GM12878 (cell line): Measurements from ENCODE around the gene UGT1A7. TPM values are rescaled to one million over a fixed set of nuclear protein-coding genes. Genes with fewer than 3 reads are reported as not detected.

Experiments
- ATAC-seq: fragments of 200-7000 bp; cut with Tn5 transposase; 3 replicates; pipeline ENCODE4 v1.9.1; 2020; ENCODE audit warnings: mild to moderate bottlenecking, moderate library complexity
- BruUV-seq: library from RNA; stranded (reverse); fragments of 400-500 nt; replicated peaks from 2 replicates; lab custom pipeline; 2021; lab: Mats Ljungman, UMichigan
- CTCF ChIA-PET: fragments of 300-600 bp; sonication (Branson Sonifier 250); formaldehyde crosslinking; extraction: SDS; loops from one replicate; lab custom pipeline; 2021; ENCODE audit warnings: inconsistent platforms; lab: Yijun Ruan, JAX
- POLR2A ChIA-PET: fragments of 350-600 bp; formaldehyde crosslinking; extraction: SDS; loops from one replicate; lab custom pipeline; 2021; ENCODE audit warnings: inconsistent platforms; lab: Charles Lee
- RAD21 ChIA-PET: fragments of 300-600 bp; sonication (Branson Sonifier 250); formaldehyde crosslinking; loops from one replicate; lab custom pipeline; 2023; ENCODE audit warnings: antibody characterized with exemption; ENCODE audit not compliant: unreplicated experiment; lab: Charles Lee
- SMC1A ChIA-PET: fragments of 300-600 bp; sonication (Branson Sonifier 250); formaldehyde crosslinking; loops from one replicate; lab custom pipeline; 2023; ENCODE audit not compliant: unreplicated experiment, uncharacterized antibody; lab: Charles Lee
- DNase-seq: peaks from one replicate; pipeline ENCODE4 v3.0.0-alpha.2; 2011; ENCODE audit warnings: low read depth, low spot score
- FAIRE-seq: peaks from 3 replicates; lab custom pipeline; 2011; peaks lifted over from hg19 to GRCh38; lab: Jason Lieb, UNC
- H2AFZ ChIP-seq: 2 replicates; pipeline ENCODE4 v1.6.0; 2011; ENCODE audit warnings: low read depth, low read length, control low read depth; ENCODE audit not compliant: control insufficient read depth
- H3K27ac ChIP-seq: 2 replicates; pipeline ENCODE4 v1.5.1; 2011; ENCODE audit warnings: control low read depth; ENCODE audit not compliant: control insufficient read depth, insufficient read depth
- H3K27me3 ChIP-seq, 2 experiments: replicated peaks in 1 of 2; 2 replicates each; pipeline versions ENCODE4 v1.6.0 to v1.6.1; 2011; ENCODE audit warnings: low read length in 1 of 2; ENCODE audit not compliant: control insufficient read depth in 2 of 2, insufficient read depth in 2 of 2
- H3K36me3 ChIP-seq, 2 experiments: 2 replicates each; pipeline ENCODE4 v1.5.1; 2011; ENCODE audit warnings: low read length in 1 of 2; ENCODE audit not compliant: control insufficient read depth in 2 of 2, insufficient read depth in 2 of 2
- H3K4me1 ChIP-seq: 2 replicates; pipeline ENCODE4 v1.6.1; 2011; ENCODE audit warnings: mild to moderate bottlenecking, low read length, moderate library complexity, mixed read lengths; ENCODE audit not compliant: control insufficient read depth, insufficient read depth
- H3K4me2 ChIP-seq: 2 replicates; pipeline ENCODE4 v1.6.0; 2011; ENCODE audit warnings: control low read depth; ENCODE audit not compliant: control insufficient read depth, insufficient read depth
- H3K4me3 ChIP-seq: fragments of 200-600 bp; sonication (generic); 2 replicates; pipeline ENCODE4 v1.5.1; 2016
- H3K79me2 ChIP-seq: 2 replicates; pipeline ENCODE4 v1.6.0; 2011; ENCODE audit warnings: low read length; ENCODE audit not compliant: control insufficient read depth, insufficient read depth
- H3K9ac ChIP-seq: 2 replicates; pipeline ENCODE4 v1.8.0; 2011; ENCODE audit warnings: low read length, control low read depth, mixed read lengths; ENCODE audit not compliant: control insufficient read depth, insufficient read depth
- H3K9me3 ChIP-seq: replicated peaks from 3 replicates; pipeline ENCODE4 v1.5.1; 2011; ENCODE audit warnings: mild to moderate bottlenecking, low read length; ENCODE audit not compliant: control insufficient read depth, insufficient read depth
- H4K20me1 ChIP-seq: 2 replicates; pipeline ENCODE4 v1.6.0; 2011; ENCODE audit not compliant: control insufficient read depth, insufficient read depth
- BCL11A ChIP-seq: IDR thresholded peaks from 2 replicates; pipeline ENCODE4 v1.6.1; 2011; ENCODE audit warnings: low read depth, low read length
- CREB1 ChIP-seq: IDR thresholded peaks from 2 replicates; pipeline ENCODE4 v1.6.1; 2012; ENCODE audit warnings: low read depth, mild to moderate bottlenecking, inconsistent platforms
- GATAD2B ChIP-seq: fragments of 450-650 bp; conservative IDR thresholded peaks from 2 replicates; pipeline ENCODE4 v1.6.1; 2017; ENCODE audit warnings: low read depth, mild to moderate bottlenecking, moderate library complexity
- HDGF ChIP-seq: fragments of 450-650 bp; IDR thresholded peaks from 2 replicates; pipeline ENCODE4 v1.6.1; 2016; ENCODE audit warnings: antibody characterized with exemption
- LARP7 ChIP-seq: fragments of 450-650 bp; IDR thresholded peaks from 2 replicates; pipeline ENCODE4 v1.6.1; 2017; ENCODE audit warnings: mild to moderate bottlenecking
- MYB ChIP-seq: fragments of 150-350 bp; IDR thresholded peaks from 2 replicates; pipeline ENCODE4 v1.6.1; 2014; ENCODE audit warnings: mild to moderate bottlenecking, low read depth, low read length, borderline replicate concordance
- RCOR1 ChIP-seq: conservative IDR thresholded peaks from 2 replicates; pipeline ENCODE4 v1.6.1; 2012; ENCODE audit warnings: low read depth, low read length, improper control_type of control experiment
- SPI1 ChIP-seq: IDR thresholded peaks from 2 replicates; pipeline ENCODE4 v1.6.1; 2011; ENCODE audit warnings: low read depth, mild to moderate bottlenecking, low read length, moderate library complexity, borderline replicate concordance; ENCODE audit not compliant: insufficient read depth
- WGBS: methylation state at CpG from one replicate; pipeline ENCODE4 v1.1.6; 2016; ENCODE audit warnings: low lambda C conversion rate; ENCODE audit not compliant: insufficient replicate concordance, insufficient coverage; ENCODE audit errors: missing lambda C conversion rate; 5-methylcytosine and 5-hydroxymethylcytosine counted together
- in situ Hi-C: fragments of 300-500 bp; cut with MboI; formaldehyde crosslinking; loops from 9 replicates; pipeline ENCODE4 v1.14.3; 2018; ENCODE audit warnings: mixed read lengths
- intact Hi-C: fragments of 100-400 bp; cut with micrococcal nuclease; formaldehyde crosslinking; loops from one replicate; pipeline ENCODE4 v1.14.2; 2022; ENCODE audit not compliant: unreplicated experiment
- polyA plus RNA-seq, 11 experiments: library from polyadenylated mRNA; depleted of rRNA in 4 of 11; unstranded in 6 of 11; stranded (reverse) in 5 of 11; fragments of >200 nt; fragmentation: Nextera tagmentation in 4 of 11; fragmentation: Illumina TruSeq in 1 of 11; extraction: Ambion mirVana in 4 of 11; extraction: Trizol in 1 of 11; gene quantifications; 1 replicate in 1 of 11; 2 replicates in 10 of 11; pipeline versions ENCODE4 v1.2.1 to v1.2.3, GENCODE V29; 2011 to 2016; ENCODE audit warnings: inconsistent platforms in 2 of 11, missing spikeins in 2 of 11, low read depth in 1 of 11
- total RNA-seq, 4 experiments: library from RNA; depleted of rRNA in 3 of 4; stranded (reverse); fragments of >200 nt in 3 of 4; fragmentation: Illumina TruSeq in 1 of 4; extraction: Trizol in 1 of 4; gene quantifications; 2 replicates each; pipeline versions ENCODE4 v1.2.1 to v1.2.3, GENCODE V29; 2013 to 2021
- TF ChIP-seq, protein P1 (sequence below): IDR thresholded peaks from 2 replicates; pipeline ENCODE4 v1.6.1; 2011; ENCODE audit warnings: borderline replicate concordance, low read depth, mild to moderate bottlenecking, moderate library complexity, low read length; ENCODE audit not compliant: insufficient read depth, poor library complexity, severe bottlenecking

UGT1A7 gene
- total and polyA plus RNA-seq, 10 of the 15 experiments (the other 5 are each of a cell fraction or from before 2014, with no cell fraction given) = not detected

DNA sequence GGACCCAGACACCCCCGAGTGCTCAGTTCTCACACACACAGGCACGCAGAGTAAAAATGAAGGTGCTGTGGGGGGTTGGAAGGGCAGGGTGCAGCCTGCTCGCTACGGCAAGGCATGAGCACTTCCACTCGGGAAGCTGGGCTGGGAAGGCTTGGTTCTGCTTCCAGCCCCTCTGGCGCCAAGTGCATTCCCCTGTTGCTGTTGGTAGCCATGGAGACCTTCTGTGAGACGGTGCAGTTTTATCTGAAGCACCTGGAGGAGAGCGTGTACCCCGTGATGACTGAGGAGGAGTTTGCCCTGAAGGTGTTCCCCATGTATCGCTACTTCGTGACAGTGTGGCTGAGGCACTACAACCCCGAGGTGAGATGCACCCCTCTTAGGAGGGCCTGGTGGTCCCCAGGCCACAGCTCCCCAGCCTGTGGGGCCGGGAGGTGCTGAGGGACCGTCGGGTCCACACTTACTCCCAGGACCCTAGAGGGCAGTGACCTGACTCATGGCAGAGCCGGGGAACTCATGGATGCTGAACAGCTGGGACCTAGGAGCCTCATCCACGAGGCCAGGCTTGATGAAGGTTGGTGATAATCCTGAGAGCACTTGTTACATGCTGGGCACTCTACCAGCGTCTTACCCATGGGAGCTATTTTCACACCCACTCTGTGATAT lies 111.9 kb downstream of the UGT1A7 start:
- no peak for FAIRE-seq
- TF ChIP-seq, protein P1, sequence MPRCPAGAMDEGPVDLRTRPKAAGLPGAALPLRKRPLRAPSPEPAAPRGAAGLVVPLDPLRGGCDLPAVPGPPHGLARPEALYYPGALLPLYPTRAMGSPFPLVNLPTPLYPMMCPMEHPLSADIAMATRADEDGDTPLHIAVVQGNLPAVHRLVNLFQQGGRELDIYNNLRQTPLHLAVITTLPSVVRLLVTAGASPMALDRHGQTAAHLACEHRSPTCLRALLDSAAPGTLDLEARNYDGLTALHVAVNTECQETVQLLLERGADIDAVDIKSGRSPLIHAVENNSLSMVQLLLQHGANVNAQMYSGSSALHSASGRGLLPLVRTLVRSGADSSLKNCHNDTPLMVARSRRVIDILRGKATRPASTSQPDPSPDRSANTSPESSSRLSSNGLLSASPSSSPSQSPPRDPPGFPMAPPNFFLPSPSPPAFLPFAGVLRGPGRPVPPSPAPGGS = no peak
- no peak for TF ChIP-seq RCOR1
- no peak for TF ChIP-seq GATAD2B
- no peak for TF ChIP-seq HDGF
- no peak for TF ChIP-seq MYB
- no peak for TF ChIP-seq LARP7
- TF ChIP-seq BCL11A = no peak
- no peak for TF ChIP-seq CREB1
- TF ChIP-seq SPI1 = no peak
- BruUV-seq = no TSS peak
- H3K79me2 ChIP-seq = no peaks in the 10 kb centered on the region
- intact Hi-C loops (no loop called here), in situ Hi-C loops (no loop called here)
- H3K4me2 ChIP-seq = no peak overlapping the region
- no peaks in the 10 kb centered on the region for H3K4me1 ChIP-seq
- no peak for ATAC-seq
- ChIA-PET POLR2A (no interaction called here), RAD21 (no interaction called here), CTCF (interaction anchor here (0.6 kb wide), 1 partner anchor 732 kb away, joined by 3 read pairs; no protein-coding TSS in a partner anchor), SMC1A (no interaction called here)
- H3K9ac ChIP-seq = no peak overlapping the region
- no peaks in the 10 kb centered on the region for H3K9me3 ChIP-seq
- no peak overlapping the region for H3K4me3 ChIP-seq
- WGBS = 26% methylated on average over 18 of the region's 18 CpGs
- H3K27ac ChIP-seq = no peak overlapping the region
- DNase-seq = no peak
- H3K27me3 ChIP-seq = no peaks in the 10 kb centered on the region; a peak in 2 of 4 replicates
- H4K20me1 ChIP-seq = no peaks in the 10 kb centered on the region
- no peaks in the 10 kb centered on the region for H3K36me3 ChIP-seq
- no peak overlapping the region for H2AFZ ChIP-seq
